NAMALWA (cell line): ENCODE data around the gene LRRC45.

Source experiments
- DNase-seq: peaks from one replicate; pipeline ENCODE4 v3.0.0-alpha.2; 2015; ENCODE audit warnings: low spot score

LRRC45 gene

DNA sequence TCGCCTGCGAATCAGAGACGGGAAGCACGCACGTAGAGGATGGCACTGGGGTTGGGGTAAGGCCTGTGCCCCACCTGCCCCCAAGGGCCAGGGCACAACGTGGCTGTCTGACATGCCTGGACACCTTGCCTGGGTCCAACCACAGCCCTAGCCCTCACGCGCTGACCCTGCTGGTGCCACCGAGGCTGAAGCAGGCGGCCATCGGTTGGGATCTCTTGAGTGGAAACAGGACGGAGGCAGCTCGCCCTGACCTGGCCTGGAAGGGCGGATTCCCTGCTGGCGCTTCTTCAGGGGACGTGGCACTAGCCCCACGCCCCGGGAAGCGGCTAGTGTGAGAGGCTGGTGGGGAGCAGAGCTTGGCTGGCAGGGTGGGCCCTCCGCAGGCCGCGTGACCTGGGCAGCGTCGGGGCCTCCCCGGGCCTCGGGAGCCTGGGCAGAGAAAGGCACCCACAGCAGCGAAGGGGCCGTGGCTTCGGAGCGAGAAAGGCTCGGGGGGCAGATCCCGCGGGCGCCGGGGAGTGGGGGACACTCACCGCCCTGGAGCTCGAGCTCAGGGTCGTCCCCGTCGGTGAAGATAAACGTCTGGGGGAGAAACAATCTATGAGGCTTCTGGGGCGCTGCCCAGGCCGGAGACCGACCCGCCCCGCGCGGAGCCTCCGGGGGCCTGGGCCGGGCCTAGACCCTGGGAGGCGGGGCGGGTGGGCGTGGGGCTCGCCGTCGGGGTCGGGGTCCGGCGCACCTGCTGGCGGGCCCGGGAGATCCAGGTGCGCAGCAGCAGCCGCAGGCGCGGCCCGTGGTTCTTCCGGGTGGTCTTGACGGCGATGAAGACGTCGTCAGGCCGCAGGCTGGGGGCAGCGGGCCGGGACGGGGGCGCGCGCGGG lies 27.9 kb downstream of the LRRC45 start:
- no peak for DNase-seq

DNA sequence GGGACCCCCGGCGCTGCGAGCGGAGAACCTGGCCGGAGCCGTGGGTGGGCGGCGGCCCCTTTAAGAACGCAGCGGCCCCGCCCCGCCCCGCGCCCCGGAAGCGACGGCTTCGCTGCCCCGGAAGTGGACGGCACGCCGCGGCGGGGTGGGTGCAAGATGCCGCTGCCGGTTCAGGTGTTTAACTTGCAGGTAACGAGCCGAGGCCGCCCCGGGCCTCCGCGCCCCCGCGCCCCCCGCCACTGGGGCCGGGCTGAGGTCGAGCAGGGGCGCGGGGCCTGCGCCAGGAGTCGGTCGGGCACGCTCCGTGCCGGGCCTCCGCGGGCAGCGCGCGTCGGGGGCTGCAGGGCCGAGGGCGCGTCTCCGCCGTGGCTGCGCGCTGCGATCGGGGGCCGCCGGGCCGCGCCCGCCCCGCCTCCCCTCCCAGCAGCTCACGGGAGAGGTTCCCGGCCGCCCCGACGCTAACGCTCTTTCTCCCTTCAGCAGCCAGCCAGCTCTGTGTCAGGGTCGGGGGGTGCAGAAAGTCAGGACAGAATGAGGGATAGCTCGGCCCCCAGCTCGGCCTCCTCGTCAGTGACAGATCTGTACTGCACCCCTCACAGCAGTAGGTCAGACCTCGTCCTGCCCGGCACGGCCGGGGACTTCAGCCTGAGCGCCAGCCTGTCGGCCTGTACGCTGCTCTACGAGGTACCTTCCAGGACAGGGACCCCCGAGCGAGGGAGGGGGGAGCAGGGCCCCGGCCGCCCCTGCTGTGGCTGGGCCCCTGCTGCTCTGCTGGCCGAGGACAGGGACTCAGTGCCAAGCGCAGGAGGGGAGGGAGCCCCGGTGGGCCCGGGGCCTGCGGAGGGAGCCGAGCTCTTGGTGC lies 28.9 kb downstream of the LRRC45 start, which contains the start of the genes GPS1 and RFNG:
Gene GPS1, plus strand, starts transcription at position 123 of the 862 bp plus-strand sequence. Its CDS starts 34 bp downstream, at position 157.
Gene RFNG, minus strand, starts transcription at position 36 of the 862 bp plus-strand sequence. CDS start 45 bp downstream, outside the sequence.
- peak; percentile 66 for DNase-seq

DNA sequence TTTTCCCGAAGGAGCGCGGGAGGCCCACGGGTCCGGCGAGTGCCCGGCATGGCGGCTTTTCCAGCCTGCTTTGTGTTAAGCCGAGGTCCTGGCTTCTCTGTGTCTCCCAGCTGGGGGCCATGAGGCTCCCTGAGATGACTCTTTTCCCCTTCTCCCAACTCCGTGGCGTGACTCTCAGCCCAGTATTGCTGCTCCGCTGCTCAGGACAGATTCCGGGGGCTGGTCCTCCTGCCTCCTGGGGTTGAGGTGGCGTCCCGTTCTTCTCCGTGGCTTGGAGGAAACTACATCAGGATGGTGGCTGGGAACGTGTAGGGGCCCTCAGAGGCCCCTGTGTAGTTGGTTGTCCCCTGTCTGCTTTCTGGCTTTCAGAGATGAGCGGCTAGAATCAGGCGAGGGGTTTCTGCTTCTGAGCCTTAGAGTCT lies 29.5 kb downstream of the LRRC45 start:
- no peak for DNase-seq

DNA sequence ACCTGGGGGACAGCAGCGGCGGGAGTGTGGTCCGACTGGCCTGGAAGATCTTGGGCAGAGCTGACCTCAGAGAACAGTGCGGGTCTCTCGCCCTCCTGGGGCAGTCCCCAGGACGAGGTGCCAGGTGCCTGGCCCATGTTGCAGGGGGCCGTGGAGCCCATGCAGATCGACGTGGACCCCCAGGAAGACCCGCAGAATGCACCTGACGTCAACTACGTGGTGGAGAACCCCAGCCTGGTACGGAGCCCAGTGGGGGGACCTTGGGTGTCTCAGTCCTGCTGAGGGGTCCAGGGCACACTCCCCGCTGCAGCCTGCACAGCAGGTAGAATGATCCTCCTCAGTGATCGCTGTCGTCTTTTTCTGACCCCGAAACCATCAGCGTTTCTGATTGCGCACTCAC lies 30.0 kb downstream of the LRRC45 start:
- DNase-seq: no peak

DNA sequence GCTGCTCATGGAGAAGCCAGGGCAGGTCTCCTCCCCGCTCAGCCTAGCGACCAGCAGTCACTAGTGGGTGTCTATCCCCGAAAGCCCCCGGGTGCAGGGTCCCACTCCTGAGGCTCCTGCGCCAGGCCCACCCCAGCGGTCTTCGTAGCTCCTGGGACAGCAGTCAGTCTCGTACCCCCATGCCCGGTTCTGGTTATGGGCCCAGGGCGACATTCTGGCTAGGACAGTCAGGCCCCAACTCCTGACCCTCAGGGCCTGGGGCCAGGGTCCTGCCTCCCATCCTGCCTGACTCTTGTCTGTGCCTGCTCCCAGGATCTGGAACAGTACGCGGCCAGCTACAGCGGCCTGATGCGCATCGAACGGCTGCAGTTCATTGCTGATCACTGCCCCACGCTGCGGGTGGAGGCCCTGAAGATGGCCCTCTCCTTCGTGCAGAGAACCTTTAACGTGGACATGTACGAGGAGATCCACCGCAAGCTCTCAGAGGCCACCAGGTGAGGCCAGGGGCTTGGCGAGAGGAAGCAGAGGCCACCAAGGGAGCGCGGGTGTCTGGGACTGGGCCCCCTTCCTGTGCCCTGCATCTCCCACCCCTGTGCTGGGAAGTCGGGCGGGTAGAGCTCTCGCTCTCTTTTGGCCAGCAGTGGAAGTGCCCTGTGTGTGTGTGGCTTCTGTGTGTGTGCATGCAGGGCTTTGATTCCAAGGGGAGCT lies 30.6 kb downstream of the LRRC45 start:
- DNase-seq: no peak

DNA sequence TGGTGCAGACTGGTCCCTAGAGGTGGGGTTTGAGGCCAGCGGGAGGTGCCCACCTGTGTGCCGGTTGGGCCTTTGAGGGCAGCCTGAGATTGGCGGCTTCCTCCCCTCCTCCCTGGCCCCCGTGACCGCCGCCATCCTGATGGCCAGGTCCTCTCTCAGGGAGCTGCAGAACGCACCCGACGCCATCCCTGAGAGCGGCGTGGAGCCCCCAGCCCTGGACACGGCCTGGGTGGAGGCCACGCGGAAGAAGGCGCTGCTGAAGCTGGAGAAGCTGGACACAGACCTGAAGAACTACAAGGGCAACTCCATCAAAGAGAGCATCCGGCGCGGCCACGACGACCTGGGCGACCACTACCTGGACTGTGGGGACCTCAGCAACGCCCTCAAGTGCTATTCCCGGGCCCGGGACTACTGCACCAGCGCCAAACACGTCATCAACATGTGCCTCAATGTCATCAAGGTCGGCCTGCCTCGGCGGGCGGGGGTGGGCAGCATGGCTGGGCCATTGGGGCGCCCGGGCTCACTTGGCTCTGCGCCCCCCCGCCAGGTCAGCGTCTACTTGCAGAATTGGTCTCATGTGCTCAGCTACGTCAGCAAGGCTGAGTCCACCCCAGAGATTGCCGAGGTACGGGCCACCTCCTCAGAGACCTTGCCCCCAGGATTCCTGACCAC lies 31.4 kb downstream of the LRRC45 start:
- no peak for DNase-seq

DNA sequence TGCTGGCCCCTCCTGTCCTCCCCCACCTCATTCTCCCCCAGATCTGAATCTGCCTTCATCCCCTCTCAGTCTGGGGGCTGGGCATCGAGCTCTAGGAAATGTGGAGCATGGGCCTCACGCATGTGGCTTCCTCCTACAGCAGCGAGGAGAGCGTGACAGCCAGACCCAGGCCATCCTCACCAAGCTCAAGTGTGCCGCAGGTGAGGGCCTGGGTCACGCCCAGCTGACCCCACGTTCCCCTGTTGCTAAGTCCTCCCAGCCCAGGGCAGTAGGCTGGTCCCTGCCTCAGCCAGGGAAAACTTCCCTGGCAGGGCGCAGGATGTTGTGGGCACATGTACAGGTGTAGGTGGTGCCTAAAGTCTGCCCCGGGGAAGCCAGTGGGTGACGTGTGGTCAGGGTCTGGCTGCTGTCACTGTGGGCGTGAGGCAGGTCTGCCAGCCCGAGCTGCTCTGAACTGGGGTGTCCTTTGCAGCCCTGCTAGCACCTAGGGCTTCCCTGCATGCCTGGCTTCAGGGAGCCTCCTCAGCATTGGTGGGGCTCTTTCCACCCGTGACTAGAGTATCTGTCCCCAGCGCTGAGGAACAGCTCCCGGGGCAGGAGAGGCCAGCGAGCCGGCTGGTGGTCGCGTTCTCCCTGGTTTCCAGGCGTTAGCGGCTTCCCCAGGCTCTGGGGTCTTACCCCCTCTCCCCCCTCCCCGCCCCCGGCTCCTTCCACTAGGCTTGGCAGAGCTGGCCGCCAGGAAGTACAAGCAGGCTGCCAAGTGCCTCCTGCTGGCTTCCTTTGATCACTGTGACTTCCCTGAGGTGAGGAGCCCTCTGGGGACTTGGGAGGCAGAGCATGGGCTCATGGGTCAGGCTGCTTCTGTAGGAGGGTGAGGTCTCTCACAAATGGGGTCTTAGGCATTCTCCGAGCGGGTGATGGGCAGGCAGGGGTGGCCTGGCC lies 32.2 kb downstream of the LRRC45 start:
- DNase-seq: no peak

DNA sequence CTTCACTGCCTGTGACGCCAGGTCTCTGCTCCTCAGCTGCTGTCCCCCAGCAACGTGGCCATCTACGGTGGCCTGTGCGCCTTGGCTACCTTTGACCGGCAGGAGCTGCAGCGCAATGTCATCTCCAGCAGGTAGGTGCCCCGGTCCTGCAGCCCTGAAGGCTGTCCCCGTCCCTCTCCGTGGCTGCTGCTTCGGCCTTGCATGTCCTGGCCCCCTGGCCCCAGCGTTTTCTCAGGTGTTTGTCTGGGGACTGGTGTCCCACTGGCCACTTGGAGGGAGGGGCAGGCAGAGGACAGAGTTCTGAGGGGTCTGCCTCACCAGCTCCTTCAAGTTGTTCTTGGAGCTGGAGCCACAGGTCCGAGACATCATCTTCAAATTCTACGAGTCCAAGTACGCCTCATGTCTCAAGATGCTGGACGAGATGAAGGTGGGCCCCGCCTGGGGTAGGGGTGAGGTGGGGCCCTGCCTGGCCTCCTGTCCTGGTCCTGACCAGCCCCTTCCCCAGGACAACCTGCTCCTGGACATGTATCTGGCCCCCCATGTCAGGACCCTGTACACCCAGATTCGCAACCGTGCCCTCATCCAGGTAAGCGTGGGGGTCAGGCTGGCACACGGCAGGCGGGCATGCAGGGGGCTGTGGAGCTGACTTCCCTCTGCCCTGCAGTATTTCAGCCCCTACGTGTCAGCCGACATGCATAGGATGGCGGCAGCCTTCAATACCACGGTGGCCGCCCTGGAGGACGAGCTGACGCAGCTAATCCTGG lies 33.0 kb downstream of the LRRC45 start:
- DNase-seq: no peak

DNA sequence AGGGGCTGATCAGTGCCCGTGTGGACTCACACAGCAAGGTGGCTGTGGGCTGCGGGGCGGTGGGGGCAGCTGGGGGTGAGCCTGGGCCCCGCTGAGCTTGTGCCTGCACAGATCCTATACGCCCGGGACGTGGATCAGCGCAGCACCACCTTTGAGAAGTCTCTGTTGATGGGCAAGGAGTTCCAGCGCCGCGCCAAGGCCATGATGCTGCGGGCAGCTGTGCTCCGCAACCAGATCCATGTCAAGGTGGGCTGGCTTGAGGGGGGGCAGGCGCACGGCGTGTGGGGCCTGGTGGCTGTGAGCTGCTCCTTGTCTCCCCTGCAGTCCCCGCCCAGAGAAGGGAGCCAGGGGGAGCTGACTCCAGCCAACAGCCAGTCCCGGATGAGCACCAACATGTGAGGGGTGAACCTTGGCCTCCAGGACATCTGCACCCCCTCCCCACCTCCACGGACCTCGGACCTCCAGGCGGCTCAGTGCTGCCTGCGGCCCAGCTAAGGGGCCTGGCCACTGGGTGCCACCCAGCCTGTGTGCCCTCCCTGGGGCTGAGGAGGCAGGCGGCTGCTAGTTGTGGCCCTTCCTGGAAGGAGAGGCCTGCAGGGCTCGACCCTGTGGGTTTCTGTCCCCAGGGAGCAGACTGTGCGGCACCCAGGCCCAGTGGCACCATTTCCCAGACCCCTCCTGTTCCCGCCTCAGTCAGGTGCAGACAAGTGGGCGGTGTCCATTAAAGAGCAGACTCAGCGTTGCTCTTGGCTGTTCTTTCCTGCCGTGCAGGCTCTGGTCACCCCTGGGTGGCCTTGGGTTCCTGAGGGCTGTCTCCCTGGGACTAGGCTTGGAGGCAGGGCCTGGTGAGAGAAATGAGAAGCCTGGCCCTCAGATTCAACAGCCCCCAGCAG lies 33.9 kb downstream of the LRRC45 start:
- no peak for DNase-seq

DNA sequence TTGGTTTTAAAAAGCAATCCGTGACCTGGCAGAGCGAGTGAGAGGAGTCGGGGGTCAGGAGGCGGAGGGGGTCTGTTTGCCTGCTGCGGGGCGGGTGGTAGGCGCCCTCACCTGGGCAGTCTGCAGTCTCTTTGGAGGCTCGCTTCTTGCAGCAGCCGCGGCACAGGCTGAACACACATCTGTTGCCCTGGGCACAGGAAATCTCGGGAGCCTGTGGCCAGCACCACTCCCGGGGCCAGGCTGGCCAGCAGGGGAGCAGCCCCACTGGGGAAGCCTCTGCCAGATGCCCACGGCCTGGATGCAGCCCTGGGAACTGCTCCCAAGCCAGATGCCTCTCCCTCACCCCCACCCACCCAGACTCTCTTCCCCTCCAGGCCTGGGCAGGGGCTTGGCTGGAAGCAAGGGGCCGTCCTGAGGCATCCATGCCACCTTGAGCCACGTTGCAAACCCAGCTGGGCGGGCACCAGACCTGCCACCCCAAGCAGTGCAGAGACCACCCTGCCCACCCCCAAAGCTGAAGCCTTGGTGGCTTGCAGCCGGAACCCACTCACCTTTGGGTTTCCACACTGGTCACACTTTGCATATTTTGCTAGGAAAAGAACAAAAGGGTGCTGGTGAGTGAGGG lies 35.2 kb downstream of the LRRC45 start:
- no peak for DNase-seq

DNA sequence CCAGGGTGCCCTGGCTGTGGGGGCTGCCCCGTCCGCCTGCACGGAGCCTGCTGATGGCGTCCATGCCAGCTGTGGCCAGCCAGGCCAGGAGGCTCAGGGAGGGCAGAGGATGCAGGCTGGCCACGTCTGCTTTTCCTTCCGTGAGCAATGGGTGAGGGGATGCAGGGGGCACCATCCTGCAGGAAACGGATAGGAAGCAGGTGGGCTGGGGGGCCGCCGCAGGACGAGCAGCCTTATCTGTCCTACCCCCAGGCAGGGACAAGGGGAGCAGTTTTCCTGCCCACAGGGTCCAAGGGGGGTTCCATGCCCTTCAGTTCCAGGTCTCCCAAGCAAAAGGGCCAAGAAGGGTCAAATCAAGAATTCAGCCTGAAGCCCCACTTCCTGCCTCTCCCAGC lies 35.7 kb downstream of the LRRC45 start:
- no peak for DNase-seq

DNA sequence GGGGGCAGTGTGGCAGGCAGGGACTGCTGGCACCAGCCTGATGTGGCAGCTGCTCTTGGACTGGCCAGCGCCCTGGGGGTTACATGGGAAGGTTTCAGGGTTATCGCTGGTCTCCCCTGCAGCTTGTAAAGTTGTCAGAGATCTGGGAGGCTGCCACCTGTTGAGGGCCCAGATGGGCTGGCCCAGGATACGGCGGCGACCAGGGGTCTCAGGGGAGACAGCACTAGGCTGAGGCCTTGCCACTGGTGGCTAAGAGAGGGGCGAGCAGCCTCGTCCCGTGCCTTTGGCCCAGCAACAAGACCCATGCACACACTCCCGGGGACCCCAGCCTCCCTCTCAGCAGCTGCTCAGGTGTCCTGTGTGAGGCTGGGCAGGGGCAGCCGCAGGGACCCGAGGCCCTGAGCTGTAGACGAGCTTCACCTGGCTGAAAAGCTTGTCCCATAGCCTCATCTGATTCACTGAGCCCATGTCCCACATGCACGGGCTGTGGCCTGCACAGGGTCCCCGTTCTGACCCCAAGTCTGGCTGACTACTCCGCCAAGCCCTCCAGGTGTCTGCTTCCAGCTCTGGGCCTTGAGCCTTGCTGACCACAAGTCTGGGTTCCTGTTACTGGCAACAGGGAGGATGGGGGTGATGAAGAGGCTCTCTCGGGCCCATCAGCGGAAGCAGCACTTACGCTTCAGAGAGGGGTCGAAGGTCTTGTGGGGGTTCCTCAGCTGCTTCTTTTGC lies 36.3 kb downstream of the LRRC45 start:
- DNase-seq: no peak

DNA sequence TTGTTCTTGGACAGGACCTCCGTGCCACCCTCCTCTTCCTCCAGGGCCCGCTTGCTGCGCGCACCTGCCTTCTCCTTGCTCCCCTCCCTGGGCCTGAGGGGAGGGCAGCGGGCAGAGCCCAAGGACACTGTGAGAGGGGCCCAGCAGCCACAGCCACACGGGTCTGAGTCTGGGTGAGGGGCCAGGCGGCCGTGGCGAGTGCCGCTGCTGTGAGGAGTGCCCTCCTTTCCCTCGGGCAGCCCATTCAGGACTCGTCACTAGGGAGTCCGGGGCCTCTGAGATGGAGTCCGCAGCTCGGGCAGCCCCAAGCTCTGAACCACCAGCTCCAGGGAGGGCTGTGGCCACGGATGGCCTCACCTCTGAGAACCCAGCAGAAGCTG lies 36.9 kb downstream of the LRRC45 start:
- no peak for DNase-seq

DNA sequence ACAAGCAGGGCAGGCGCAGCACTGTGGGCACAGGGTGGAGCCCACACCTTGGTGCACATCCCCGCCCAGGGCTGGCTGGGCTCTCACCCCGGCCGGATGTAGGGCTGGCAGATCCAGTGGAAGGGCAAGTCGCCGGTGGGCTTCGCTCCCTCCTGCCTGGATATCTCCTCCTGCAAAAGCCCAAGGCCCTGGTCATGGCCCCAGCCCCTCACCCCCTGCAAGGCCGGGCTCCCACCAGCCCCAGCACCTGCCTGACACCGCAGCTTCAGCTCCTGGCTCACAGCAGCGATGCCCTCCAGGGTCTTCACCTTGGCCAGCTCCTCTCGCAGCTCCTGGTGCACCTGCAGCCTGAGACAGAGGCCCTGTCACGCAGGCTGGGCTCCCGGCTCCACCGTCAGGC lies 37.5 kb downstream of the LRRC45 start:
- DNase-seq: no peak

DNA sequence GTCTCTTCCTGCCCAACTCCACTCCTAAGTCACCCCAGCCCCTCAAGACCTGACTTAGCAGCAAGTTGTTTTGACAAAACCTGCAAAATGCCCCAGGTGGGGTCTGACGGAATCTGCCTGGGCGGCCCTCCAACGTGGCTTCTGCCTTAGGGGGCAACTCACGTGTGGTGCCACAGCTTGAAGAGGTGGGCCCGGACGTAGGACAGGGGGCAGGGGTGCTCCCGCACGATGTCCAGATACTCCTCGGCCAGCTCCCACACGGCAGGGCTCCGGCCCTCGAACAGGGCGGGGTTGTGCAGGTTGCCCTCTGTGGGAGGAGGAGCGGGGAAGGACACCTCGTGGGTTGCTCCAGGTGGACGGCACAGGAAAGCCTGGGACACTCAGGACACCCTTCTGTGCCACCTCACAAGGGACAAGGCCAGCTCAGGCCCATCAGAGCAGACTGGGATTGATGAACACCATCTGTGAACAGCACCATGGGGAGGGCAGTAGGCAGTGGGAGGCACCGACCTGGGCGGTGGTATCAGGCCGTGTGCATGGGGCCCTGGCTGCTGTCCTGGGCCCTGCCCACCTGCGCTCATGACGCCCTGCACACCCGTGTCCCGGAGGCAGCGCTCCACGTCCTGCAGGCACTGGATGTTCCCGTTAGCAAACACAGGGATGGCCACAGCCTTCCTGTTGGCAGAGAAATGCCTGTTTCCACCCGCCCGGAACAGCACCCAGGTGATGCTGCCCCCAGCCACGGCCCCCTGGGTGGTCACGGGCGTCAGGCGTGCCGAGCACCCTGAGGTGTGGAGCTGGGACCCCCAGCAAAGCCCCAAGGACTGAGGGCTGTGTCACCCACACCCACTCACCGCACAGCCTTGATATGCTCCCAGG lies 38.2 kb downstream of the LRRC45 start:
- no peak for DNase-seq
